ENCODE data around the gene MIPOL1.

DNA sequence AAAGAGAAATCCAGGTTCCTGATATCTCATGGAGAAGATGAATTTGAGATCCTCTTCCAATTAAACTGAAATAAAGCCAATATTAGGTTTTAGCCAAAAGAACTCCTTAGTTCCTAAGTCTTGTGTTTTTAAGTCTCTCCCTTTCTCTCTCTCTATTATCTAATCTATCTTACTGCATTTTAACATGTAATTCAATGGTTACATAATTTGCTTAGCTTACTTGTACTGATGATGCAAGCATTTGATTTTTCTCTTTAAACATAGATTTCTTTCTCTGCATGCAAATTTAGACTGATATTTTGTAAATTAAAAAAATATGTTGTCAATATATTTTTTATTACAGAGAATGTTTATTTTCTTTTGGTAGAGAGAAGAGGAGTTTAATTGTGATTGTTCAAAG, 78.2 kb downstream of the MIPOL1 start:
- TF ChIP-seq, protein P1, sequence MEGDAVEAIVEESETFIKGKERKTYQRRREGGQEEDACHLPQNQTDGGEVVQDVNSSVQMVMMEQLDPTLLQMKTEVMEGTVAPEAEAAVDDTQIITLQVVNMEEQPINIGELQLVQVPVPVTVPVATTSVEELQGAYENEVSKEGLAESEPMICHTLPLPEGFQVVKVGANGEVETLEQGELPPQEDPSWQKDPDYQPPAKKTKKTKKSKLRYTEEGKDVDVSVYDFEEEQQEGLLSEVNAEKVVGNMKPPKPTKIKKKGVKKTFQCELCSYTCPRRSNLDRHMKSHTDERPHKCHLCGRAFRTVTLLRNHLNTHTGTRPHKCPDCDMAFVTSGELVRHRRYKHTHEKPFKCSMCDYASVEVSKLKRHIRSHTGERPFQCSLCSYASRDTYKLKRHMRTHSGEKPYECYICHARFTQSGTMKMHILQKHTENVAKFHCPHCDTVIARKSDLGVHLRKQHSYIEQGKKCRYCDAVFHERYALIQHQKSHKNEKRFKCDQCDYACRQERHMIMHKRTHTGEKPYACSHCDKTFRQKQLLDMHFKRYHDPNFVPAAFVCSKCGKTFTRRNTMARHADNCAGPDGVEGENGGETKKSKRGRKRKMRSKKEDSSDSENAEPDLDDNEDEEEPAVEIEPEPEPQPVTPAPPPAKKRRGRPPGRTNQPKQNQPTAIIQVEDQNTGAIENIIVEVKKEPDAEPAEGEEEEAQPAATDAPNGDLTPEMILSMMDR (IDR thresholded peaks at IDR 0.05) = no peak
- TF ChIP-seq EP300 (IDR thresholded peaks at IDR 0.05) (no peak), POLR2A (IDR thresholded peaks at IDR 0.05) (no peak)

All from ovary (tissue), 3 donors.